ENCODE results near the gene SERPINB10.

The SERPINB10 gene

GRCh38 chr18:63969942-63970808 is 62.4 kb downstream of the SERPINB10 start, which contains the start of gene SERPINB8:
Gene SERPINB8, plus strand, starts transcription at chr18:63970081. Its CDS starts 8,228 bp downstream, at chr18:63978309.
- DNase-seq, result peak; percentile 93
- in situ Hi-C loops (cut with HindIII; ENCODE audit: low pct_ligation_motif_present, low pct_unique_long_range_greater_than_20kb, low sequenced_read_pairs), result no loop called here

- DNase-seq, result peak; percentile 56
- in situ Hi-C loops (cut with HindIII; ENCODE audit: low pct_ligation_motif_present, low pct_unique_long_range_greater_than_20kb, low sequenced_read_pairs), result no loop called here
Observed at GRCh38 chr18:63970809-63971205, 63.0 kb downstream of the SERPINB10 start.

GRCh38 chr18:63971320-63972001 is 63.7 kb downstream of the SERPINB10 start:
- DNase-seq, result no peak
- in situ Hi-C loops (cut with HindIII; ENCODE audit: low pct_ligation_motif_present, low pct_unique_long_range_greater_than_20kb, low sequenced_read_pairs), result no loop called here

- in situ Hi-C loops (cut with HindIII; ENCODE audit: low pct_ligation_motif_present, low pct_unique_long_range_greater_than_20kb, low sequenced_read_pairs), result no loop called here
- no peak for DNase-seq
Observed at GRCh38 chr18:63972002-63972376, 64.2 kb downstream of the SERPINB10 start.

- in situ Hi-C loops (cut with HindIII; ENCODE audit: low pct_ligation_motif_present, low pct_unique_long_range_greater_than_20kb, low sequenced_read_pairs), result no loop called here
- DNase-seq, result peak; percentile 51
Observed at GRCh38 chr18:63974991-63975390, 67.2 kb downstream of the SERPINB10 start.

- in situ Hi-C loops (cut with HindIII; ENCODE audit: low pct_ligation_motif_present, low pct_unique_long_range_greater_than_20kb, low sequenced_read_pairs), result no loop called here
Observed at GRCh38 chr18:63975628-63976027, 67.9 kb downstream of the SERPINB10 start.

GRCh38 chr18:63977040-63977439 is 69.3 kb downstream of the SERPINB10 start:
- in situ Hi-C loops (cut with HindIII; ENCODE audit: low pct_ligation_motif_present, low pct_unique_long_range_greater_than_20kb, low sequenced_read_pairs), result no loop called here
- no peak for DNase-seq

More at GRCh38 chr18:63975628-63976027, 67.9 kb downstream of the SERPINB10 start:
- no peak for DNase-seq

GRCh38 chr18:63979409-63979920 is 71.7 kb downstream of the SERPINB10 start:
- in situ Hi-C loops (cut with HindIII; ENCODE audit: low pct_ligation_motif_present, low pct_unique_long_range_greater_than_20kb, low sequenced_read_pairs), result no loop called here
- DNase-seq, result peak; percentile 74

GRCh38 chr18:63980027-63980426 is 72.3 kb downstream of the SERPINB10 start:
- in situ Hi-C loops (cut with HindIII; ENCODE audit: low pct_ligation_motif_present, low pct_unique_long_range_greater_than_20kb, low sequenced_read_pairs), result no loop called here
- DNase-seq, result no peak

- DNase-seq, result no peak
- in situ Hi-C loops (cut with HindIII; ENCODE audit: low pct_ligation_motif_present, low pct_unique_long_range_greater_than_20kb, low sequenced_read_pairs), result no loop called here
Observed at GRCh38 chr18:63980896-63981460, 73.2 kb downstream of the SERPINB10 start.

GRCh38 chr18:63981719-63982118 is 74.0 kb downstream of the SERPINB10 start:
- in situ Hi-C loops (cut with HindIII; ENCODE audit: low pct_ligation_motif_present, low pct_unique_long_range_greater_than_20kb, low sequenced_read_pairs), result no loop called here

GRCh38 chr18:63982361-63982760 is 74.6 kb downstream of the SERPINB10 start:
- DNase-seq, result no peak
- in situ Hi-C loops (cut with HindIII; ENCODE audit: low pct_ligation_motif_present, low pct_unique_long_range_greater_than_20kb, low sequenced_read_pairs), result no loop called here

More at GRCh38 chr18:63981719-63982118, 74.0 kb downstream of the SERPINB10 start:
- no peak for DNase-seq
